Epithelial cell of proximal tubule (primary cell): Measurements from ENCODE around the gene OR4N2. TPM values are rescaled to one million over a fixed set of nuclear protein-coding genes. Genes with fewer than 3 reads are reported as not detected.

Source experiments
- total RNA-seq: library from RNA; depleted of rRNA; stranded (reverse); fragments of >200 nt; gene quantifications from 2 replicates; pipeline ENCODE4 v1.2.3, GENCODE V29; 2015

Gene OR4N2
- total RNA-seq, 1 donor from 2014 or later = not detected

Other genes with a start within 250 kb of the OR4N2 start
- not detected in 2 replicates for gene OR11H2, start 89.9 kb upstream of the OR4N2 start, total RNA-seq
- not detected in 2 replicates for gene OR4Q3, start 60.2 kb upstream of the OR4N2 start, total RNA-seq
- gene OR4M1, start 30.3 kb upstream of the OR4N2 start, total RNA-seq = not detected in 2 replicates
- not detected in 2 replicates for gene OR4K2, start 71.4 kb downstream of the OR4N2 start, total RNA-seq
- not detected in 2 replicates for gene OR4K5, start 116.8 kb downstream of the OR4N2 start, total RNA-seq
- not detected in 2 replicates for gene OR4K1, start 127.1 kb downstream of the OR4N2 start, total RNA-seq
- gene OR4K15, start 171.8 kb downstream of the OR4N2 start, total RNA-seq = not detected in 2 replicates
- gene OR4Q2, start 198.4 kb downstream of the OR4N2 start, total RNA-seq = not detected in 2 replicates
- gene OR4K14, start 215.5 kb downstream of the OR4N2 start, total RNA-seq = not detected in 2 replicates
- not detected in 2 replicates for gene OR4K13, start 232.3 kb downstream of the OR4N2 start, total RNA-seq